Inflammatory macrophage (primary cell): ENCODE data around the gene DPY19L2.
"Not testable (repeated sequence)": the region's sequence is repeated elsewhere in the genome, so short reads cannot be mapped to it uniquely, and the experiment has no call there.

ENCODE experiments used
- DNase-seq, 2 donors: peaks; one replicate each; pipeline ENCODE4 v3.0.0-alpha.2; 2020 to 2022

Gene DPY19L2

DNA sequence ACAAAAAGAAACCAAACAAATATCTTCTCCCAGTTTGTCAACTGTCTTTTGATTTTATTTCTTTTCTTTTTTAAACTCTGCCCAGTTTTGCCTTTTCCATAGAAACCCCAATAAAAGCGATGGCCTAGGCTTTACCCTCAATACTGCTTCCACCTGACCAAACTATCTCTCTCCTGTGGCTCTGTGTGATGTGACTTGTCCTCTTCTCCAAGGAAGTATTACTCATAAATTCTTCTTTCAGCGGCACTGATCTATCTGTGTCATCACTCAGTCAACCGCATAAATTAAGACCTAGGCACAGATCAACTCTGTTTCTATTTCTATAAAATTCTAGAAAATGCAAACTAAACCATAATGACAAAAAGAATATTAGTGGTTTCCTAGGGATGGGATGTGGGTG is 9.8 kb downstream of the DPY19L2 start:
- not testable (repeated sequence) for DNase-seq

DNA sequence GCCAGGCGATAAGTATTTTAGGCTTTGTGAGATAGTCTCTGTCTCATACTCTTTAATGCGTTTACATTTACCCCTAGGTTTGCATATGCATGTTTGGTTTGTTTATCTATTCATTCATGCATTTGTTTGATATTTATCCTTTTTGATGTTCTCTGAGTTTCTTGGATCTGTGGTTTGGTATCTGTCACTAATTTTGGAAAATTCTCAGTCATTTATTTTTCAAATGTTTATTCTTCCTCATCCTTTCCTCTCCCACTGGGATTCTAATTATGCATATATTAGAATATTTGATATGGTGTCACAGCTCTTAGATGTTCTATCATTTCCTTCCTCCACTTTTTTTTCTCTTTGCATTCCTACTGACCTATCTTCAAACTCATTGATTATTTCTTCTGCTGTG is 11.9 kb downstream of the DPY19L2 start:
- DNase-seq = not testable (repeated sequence)

DNA sequence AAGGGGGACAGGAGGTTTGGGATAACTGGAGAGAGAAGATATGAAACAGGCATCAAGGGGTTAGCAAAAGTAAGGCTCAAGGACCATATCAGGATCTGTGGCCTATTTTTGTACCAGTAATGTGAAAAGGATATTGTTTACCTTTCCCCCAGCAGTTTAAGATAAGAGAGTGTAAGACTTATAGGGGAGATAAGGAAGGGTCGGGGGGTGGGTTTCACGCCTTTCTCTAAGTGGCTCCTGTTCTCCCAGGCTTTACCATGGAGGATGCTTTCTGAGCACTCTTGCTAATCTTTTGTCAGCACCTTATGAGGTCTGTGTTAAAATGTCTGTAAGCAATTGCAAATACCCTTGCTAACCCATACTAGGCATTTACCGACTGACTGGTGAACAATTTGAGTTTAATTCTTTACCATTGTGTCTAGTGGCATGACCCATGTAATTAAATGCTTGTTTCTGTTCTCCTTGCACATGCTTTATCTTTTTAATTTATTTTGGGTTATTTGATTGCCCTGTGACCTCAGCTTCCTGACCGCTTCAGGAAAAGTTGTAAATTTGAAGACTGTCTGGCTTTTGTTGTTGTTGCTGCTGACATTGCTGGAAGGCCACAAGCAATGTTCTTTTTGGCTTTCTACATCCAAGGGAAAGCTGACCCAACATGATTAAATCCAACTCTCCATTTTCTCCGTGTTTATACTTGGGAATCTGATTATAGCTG is 12.6 kb downstream of the DPY19L2 start:
- not testable (repeated sequence) for DNase-seq

DNA sequence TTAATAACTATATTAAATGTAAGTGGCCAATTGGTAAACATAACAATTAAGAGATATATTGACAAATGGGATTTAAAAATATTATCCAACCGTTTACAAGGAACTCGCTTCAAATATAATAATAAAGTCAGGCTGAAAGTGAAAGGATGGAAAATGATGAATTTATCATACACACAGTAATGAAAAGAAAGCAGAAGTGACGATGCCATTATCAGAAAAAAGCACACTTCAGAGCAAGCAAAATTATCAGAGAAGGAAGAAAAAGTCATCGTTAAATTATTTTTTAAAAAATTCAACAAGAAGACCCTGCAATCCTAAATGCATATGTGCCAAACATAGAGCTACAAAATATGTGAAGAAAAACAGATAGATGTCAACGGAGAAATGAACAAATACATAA is 13.8 kb downstream of the DPY19L2 start:
- not testable (repeated sequence) for DNase-seq

DNA sequence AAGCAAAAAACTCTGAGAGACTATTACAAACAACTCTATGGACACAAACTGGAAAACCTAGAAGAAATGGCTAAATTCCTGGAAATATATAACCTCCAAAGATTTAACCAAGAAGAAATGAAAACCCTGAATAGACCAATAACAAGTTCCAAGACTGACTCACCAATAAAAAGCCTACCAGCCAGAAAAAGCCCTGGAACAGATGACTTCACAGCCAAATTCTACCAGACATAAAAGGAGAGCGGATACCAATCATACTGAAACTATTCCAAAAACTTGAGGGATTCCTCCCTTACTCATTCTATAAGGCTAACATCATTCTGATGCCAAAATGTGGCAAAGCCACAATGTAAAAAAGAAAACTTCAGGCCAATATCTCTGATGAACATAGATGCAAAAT is 18.8 kb downstream of the DPY19L2 start:
- not testable (repeated sequence) for DNase-seq

DNA sequence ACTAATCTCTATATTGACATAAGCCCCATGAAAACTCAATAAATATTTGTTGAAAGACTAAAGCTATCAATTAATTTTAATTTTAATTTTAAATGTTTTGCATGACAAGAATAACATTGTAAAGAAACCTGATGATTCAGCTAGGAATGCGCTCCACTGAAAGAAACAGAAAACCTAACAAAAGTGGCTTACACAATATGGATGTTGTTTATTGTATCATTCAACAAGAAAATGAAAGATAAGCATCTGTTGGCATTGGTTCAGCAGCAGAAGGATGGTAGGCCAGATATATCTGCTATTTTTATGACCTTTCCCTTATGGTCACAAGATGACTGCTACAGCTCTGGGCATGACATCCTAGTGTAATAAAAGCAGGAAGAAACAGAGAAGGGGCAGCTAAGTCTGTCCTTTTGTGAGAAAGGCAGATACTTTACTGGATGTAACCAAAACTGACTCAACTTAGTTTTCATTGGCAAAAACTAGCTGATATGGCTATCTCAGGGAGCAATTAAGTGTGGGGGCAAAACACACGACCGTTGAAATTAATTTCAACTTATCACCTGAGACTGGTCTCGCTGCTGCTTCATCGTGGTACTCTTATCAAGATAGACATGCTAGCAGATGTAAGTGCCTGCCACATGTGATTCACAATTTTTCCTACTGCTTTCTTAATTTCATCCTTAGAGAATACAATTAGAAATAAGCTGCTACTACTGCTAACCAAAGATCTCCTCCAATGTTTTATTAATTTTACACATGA is 24.7 kb downstream of the DPY19L2 start:
- not testable (repeated sequence) for DNase-seq

DNA sequence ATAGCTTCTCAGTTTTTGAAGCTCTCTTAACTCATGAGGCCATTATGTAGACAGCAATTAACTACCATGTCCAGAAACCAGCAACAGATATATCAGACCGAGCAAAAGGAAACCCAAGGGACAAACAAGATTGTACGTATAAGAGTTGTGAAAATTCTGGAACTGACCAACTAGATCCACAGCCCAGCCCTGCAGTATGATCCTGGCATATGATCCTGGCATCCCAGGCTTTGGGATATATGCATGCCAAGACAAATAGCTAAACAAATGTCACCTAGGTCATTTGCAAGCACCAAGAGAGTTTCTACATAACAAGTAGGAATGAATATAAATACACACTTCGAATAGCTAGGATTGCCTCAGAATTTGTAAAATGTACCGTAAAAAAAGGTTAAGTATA is 44.0 kb downstream of the DPY19L2 start:
- not testable (repeated sequence) for DNase-seq

DNA sequence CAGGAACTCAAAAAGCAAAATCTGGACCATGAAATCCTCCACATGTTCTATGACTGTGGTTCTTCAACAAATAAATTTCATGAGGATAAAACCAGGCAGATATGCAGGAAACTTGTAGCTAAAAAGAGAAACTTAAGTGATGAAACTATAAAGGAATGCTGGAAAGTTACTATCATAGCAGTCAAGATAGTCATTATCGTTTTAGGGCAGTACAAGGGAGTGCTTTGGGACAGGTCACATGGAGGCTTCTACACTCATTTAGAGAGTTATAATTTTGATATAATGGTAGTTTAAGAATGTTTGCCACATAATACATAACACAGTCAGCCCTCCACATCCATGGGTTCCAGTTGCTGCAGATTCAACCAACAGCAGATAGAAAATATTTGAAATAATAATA is 52.7 kb downstream of the DPY19L2 start:
- not testable (repeated sequence) for DNase-seq

DNA sequence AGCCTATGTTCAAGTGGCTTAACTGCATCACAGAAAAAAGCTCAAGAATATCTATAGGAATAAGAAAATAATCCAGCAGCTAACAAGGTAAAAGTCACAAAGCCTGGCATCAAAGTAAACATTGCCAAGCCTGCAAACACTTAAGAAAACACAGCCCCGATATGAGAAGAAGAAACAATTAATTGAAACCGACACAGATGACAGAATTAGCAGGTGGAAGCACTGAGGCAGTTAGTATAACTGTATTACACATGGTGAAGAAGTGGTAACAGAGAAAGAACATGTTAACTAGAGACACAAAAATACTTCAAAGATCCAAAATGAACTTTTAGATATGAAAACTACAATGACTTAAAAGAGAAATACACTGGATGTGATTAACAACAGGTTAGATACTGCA is 57.0 kb downstream of the DPY19L2 start:
- not testable (repeated sequence) for DNase-seq

DNA sequence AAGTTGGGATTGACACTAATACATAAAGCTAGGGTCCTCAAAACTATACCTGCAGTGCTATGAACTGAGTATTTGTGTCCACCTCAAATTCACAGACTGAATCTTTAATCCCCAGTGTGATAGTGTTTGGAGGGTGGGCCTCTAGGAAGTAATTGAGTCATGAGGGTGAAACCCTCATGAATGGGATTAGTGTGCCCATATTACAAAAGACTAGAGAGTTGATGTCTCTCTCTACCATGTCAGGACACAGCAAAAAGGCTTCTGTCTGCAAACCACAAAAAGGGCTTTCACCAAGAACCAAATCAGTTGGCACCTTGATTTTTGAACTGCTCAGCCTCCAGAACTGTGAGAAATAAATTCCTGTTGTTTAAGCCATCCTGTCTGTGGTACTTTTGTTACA is 59.0 kb downstream of the DPY19L2 start:
- DNase-seq = not testable (repeated sequence)

DNA sequence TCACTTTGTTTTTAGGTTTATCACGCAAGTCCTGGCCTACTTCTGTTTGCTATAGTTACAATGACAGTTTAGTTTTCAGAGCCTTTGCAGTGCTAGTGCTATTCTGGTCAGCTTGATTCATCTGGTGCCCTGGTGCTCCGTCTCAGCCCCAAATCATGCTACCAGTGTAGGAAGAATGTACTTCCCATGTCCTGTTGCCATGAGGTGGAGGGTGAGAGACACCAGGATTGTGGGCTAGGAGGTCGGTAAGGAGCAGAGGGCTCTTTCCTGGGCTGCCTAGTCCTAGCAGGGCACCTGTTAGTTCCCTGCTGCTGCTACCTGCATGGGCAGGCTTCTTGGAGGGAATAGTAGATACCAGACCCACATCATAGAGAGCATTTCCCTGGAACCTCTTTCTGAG is 63.3 kb downstream of the DPY19L2 start:
- not testable (repeated sequence) for DNase-seq

DNA sequence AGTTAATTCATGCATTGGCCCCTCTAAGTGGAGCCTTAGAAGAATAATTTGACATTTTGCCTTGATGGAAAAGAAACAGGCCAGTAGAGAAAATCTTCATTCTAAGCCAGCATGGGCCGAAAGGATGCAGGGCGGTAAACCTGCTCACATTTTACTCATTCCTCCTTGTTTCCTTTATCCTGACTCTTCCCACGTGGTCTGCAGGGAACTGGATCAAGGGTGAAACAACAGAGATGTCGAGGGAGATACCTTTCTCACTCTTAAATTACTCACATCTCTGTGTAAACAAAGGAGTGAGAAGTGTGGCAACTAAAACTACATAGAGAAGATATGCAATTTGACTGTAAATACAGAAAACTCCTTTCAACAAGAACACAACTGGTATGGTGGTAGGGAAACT is 73.5 kb downstream of the DPY19L2 start:
- not testable (repeated sequence) for DNase-seq

DNA sequence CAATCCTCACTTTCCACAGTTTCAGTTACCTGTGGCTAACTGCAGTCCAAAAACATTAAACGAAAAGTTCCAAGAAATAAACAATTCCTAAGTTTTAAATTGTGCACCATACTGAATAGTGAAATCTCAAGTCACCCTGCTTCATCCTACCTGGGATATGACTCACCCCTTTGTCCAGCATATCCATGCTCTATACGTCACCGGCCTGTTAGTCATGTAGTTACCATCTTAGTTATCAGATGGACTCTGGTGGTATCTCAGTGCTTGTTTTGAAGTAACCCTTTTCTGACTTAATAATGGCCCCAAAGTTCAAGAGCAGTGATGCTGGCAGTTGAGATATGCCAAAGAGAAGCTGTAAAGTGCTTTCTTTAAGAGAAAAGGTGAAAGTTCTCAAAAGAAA is 83.9 kb downstream of the DPY19L2 start:
- not testable (repeated sequence) for DNase-seq

DNA sequence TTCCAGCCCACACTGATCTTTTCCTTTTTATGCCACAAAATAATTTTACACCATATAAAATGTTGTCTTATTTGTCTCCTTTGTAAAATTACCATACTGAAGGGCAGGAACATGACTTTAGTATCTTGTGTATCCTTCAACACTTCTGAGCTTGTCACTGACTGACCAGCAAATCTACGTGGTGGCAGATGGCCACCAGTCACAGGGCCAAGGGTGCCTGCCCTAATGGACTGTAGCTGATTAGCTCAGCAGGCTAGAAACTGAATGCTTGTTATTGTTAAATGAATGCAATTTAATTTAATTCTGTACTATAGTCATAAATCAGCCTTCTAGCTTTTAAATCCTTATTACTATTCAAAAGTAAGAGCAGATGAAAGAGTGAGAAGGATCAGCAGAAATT is 85.0 kb downstream of the DPY19L2 start:
- not testable (repeated sequence) for DNase-seq

DNA sequence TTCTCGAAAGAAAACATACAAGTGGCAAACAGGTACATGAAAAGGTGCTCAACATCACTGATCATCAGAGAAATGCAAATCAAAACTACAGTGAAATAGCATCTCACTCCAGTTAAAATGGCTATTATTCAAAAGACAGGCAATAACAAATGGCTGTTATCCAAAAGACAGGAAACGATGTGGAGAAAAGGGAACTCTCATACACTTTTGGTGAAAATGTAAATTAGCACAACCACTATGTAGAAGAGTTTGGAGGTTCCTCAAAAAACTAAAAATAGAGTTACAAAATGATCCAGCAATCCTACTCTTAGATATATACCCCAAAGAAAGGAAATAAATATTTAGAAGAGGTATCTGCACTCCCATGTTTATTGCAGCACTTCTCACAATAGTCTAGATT is 90.7 kb downstream of the DPY19L2 start:
- peak in 1 of 2 donors; percentile 44 for DNase-seq

DNA sequence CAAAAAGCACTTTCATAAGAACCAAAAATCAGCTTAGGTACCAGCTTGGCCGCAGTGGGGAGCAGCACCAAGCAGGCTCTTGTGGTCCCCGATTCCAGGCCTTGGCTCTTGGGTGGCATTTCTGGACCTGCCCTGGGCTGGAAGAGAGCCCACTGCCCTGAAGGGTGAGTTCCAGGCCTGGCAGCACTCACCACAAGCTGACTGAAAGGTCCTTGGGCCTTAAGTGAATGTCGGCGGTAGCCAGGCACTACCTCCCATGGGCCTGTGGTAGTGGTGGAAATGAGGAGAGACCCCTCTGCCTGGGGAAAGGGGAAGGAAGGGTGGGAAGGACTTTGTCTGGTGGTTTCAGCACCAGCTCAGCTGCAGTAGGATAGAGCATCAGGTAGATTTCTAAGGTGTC is 96.3 kb downstream of the DPY19L2 start:
- DNase-seq = not testable (repeated sequence)

DNA sequence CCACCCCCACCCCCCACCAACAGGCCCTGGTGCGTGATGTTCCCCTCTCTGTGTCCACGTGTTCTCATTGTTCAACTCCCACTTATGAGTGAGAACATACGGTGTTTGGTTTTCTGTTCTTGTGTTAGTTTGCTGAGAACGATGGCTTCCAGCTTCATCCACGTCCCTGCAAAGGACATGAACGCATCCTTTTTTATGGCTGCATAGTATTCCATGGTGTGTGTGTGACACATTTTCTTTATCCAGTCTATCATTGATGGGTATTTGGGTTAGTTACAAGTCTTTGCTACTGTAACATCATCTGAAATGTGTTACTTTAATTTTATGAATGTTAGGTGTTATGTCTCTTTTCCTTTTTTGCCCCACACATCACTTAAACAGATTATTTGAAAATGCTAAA is 109.8 kb downstream of the DPY19L2 start:
- not testable (repeated sequence) for DNase-seq

DNA sequence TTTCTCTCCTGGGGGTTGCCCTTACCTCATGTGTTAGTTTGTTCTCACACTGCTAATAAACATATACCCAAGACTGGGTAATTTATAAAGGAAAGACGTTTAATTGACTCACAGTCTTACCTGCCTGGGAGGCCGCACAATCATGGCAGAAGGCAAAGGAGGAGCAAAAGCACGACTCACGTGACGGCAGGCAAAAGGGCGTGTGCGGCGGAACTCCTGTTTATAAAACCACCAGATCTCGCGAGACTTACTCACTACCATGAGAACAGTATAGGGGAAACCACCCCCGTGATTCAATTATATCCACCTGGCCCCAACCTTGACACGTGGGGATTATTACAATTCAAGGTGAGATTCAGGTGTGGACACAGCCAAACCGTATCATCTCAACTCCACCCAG is 116.9 kb downstream of the DPY19L2 start:
- not testable (repeated sequence) for DNase-seq

DNA sequence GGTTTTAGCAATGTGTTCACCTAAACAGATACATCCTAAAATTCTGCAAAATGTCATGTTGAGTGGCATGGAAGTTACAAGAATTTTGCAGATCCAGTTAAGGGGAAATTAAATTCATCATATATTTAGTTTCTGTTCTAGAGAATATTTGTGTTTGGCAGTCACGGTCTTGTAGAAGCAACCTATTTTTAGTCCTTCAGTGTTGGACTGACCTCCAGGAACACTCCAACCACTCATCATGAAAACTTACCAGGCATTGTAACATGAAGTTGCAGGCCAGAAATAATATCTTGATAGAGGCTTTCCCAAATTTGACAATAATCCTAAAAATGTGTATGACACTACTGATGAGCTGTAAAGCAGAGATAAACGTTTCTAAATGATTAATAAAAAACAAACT is 119.3 kb downstream of the DPY19L2 start:
- DNase-seq = not testable (repeated sequence)

DNA sequence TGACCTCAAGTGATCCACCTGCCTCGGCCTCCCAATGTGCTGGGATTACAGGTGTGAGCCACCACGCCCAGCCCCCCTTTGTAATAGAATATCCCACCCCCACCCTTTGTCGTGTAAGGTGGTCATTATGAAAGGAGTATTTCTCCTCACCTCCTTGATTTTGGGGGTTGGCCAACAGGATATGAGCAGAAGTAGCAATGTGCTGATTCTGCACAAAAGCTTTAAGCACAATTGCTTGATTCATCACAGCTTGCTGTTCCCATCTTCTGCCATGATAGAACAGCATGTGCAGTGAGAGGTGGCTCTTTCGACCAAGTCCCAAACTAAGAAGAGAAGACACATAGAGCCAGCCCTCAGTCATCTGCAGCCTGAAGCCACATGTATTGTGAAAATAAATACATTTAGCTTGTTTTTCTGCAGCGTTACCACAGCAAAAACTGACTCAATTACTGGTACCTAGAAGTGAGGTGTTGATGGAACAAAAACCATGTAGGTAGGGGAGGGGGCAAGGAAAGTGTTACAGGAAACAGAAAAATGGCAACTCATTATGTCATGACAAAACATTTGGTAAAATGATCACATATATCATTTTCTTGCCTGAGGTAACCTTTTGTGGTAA is 122.9 kb downstream of the DPY19L2 start:
- DNase-seq = not testable (repeated sequence)

DNA sequence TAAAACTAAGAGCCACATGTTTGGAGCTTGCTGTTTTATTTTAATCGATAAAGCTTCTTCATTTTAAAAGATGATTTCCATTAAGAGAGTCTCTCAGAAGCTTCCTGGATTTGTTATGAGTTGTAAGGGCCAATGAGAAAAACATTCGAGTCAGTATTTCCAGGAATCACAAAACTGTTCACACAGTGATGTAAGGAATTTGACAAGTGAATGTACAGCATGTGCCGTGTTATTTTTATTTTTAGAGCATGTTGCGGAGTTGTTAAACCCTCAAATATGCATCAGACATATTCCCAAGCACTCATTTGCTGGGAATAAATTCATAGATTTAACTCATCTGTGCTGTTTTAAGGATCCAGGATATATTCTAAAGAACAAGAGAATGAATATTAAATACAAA is 129.6 kb downstream of the DPY19L2 start:
- DNase-seq = not testable (repeated sequence)

DNA sequence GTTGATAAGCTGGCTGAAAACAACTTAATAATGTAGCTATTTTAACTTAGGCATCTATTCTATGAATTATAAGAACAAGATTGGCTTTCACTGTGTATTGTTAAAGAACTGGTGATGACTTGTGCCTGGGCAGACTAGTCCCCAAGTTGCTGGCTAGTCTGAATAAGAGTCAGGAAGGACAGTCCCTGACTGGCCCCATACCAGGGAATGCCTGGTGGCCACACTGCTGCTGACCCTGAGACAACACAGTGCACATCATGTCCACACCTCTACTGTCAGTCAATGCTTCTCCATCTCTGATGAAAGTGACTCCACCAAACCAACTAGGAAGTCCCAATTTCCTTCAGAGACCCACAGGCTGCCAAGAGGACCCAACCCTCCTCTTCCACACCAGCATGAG is 130.5 kb downstream of the DPY19L2 start:
- DNase-seq = not testable (repeated sequence)

DNA sequence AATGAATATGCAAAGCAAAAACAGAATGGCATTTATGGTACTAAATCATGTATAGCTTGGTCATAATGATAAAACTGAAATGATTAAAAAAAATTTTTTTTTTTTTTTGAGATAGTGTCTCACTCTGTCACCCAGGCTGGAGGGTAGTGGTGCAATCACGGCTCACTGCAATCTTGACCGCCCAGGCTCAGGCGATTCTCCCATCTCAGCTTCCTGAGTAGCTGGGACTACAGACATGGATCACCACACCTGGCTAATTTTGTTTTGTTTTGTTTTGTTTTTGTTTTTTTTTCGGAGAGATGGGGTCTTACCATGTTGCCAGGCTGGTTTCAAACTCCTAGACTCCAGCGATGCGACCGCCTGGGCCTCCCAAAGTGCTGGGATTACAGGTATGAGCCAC is 138.7 kb downstream of the DPY19L2 start:
- not testable (repeated sequence) for DNase-seq

DNA sequence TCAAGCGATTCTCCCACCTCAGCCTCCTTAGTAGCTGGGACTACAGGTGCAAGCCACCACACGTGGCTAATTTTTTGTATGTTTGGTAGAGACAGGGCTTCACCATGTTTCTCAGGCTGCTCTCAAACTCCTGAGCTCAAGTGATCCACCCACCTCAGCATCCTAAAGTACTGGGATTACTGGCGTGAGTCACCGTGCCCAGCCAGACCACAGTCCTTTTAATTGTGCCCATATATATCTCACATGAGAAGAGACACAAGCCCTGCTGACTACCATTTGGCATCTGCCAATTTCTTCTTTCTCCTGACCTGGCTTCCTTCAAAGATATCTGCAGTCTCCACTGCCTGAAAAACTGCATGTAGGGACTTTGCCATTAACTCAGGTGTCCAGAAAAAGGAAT is 142.5 kb downstream of the DPY19L2 start:
- no peak for DNase-seq
